ENCODE measurements around the gene ZSCAN16.

DNA sequence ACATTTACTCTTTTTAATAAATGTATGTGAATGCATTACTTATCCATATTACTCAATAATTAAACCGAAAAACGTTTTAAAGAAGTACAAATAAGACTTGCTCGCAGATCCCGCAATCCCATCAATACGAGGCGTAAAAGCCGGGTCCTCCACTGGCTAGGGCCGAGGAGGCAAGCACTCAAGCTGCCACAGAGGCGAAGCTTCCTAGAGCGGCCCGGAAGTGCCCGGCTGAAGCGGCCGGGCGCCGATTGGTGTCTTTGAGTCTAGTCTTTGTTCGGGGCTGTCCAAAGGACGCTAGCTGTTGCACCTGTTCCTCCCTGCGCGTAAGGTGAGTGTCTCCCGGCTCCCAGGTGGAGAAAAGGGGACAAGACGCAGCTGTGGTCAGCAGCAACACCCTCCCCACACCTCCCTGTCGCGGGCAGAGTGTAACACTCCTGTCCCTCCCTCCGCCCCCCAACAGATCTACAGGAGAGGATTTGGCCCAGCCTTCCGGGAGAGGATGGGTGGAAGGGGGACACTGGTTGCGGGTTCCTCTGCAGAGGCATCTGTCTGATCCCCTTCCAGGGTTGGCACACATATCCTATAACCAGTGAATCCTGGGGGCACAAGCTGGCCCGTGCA is at the start of gene ZSCAN16:
- TF ChIP-seq EZH2 (IDR thresholded peaks at IDR 0.05; ENCODE audit: borderline replicate concordance, low read depth, low read length, severe bottlenecking), result no peak
- TF ChIP-seq, protein P1, sequence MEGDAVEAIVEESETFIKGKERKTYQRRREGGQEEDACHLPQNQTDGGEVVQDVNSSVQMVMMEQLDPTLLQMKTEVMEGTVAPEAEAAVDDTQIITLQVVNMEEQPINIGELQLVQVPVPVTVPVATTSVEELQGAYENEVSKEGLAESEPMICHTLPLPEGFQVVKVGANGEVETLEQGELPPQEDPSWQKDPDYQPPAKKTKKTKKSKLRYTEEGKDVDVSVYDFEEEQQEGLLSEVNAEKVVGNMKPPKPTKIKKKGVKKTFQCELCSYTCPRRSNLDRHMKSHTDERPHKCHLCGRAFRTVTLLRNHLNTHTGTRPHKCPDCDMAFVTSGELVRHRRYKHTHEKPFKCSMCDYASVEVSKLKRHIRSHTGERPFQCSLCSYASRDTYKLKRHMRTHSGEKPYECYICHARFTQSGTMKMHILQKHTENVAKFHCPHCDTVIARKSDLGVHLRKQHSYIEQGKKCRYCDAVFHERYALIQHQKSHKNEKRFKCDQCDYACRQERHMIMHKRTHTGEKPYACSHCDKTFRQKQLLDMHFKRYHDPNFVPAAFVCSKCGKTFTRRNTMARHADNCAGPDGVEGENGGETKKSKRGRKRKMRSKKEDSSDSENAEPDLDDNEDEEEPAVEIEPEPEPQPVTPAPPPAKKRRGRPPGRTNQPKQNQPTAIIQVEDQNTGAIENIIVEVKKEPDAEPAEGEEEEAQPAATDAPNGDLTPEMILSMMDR (IDR thresholded peaks at IDR 0.05; ENCODE audit: borderline replicate concordance, extremely low read depth, low read length, poor library complexity, severe bottlenecking), result no peak

Measured in DND-41 (cell line).